ENCODE measurements around the gene COX5B.

DNA sequence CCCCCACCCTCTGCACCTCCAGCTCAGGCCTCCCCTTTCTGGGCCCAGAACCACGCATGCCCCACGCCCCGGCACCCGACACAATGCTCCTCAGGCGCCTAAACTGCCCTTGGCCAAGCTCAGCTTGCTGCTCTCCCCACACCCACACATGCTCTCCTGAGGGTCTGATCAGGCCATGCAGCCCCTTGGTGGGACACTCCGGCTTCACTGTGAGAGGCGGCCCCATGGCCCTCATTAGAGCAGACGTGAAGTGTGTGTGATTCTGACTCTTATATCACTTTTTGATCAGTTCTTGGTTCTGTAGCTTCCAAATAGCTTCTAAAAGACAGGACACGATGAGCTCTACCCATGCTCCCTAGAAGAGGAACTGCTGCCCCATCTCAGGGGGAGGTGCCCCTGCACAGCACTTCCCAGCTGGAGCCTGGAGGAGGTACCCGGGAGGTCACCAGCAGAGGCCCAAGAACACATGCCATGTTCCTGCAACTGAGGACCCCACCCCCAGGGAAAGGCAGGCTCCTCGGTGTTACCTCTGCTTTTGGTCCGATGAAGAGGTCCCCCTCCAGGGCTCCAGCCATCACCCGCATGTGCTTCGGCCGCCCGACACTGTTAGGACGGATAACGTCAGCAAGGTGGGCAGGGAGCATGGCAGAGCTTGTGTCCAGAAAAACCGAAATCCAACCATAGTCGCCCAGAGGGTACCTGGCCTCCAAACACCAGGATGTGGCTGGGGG is 14.3 kb downstream of the COX5B start:
- TF ChIP-seq, protein P1, sequence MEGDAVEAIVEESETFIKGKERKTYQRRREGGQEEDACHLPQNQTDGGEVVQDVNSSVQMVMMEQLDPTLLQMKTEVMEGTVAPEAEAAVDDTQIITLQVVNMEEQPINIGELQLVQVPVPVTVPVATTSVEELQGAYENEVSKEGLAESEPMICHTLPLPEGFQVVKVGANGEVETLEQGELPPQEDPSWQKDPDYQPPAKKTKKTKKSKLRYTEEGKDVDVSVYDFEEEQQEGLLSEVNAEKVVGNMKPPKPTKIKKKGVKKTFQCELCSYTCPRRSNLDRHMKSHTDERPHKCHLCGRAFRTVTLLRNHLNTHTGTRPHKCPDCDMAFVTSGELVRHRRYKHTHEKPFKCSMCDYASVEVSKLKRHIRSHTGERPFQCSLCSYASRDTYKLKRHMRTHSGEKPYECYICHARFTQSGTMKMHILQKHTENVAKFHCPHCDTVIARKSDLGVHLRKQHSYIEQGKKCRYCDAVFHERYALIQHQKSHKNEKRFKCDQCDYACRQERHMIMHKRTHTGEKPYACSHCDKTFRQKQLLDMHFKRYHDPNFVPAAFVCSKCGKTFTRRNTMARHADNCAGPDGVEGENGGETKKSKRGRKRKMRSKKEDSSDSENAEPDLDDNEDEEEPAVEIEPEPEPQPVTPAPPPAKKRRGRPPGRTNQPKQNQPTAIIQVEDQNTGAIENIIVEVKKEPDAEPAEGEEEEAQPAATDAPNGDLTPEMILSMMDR (IDR thresholded peaks at IDR 0.05; ENCODE audit: insufficient read depth, low read depth, low read length) = no peak
- TF ChIP-seq EZH2 (IDR thresholded peaks at IDR 0.05; ENCODE audit: insufficient read depth, low read length) = no peak

Data from astrocyte (in vitro differentiated cells and primary cell).